Measurements from ENCODE around the gene GABARAP. TPM values are rescaled to one million over a fixed set of nuclear protein-coding genes. Genes with fewer than 3 reads are reported as not detected.

Gene GABARAP
- total and polyA plus RNA-seq, 2 of the 13 experiments (the other 11 are each of a cell fraction or from before 2014, with no cell fraction given): 161 to 310 TPM

- no peak for TF ChIP-seq FOXO4 (CRISPR knock-in tag; conservative IDR thresholded peaks at IDR 0.05)
- peak; percentile 40; the same call in 1 of the 2 replicates for TF ChIP-seq ZNF205 (CRISPR knock-in tag; IDR thresholded peaks at IDR 0.05)
- no peak for TF ChIP-seq ZNF614 (CRISPR knock-in tag; IDR thresholded peaks at IDR 0.05; ENCODE audit: borderline replicate concordance)
- TF ChIP-seq TCF12 (IDR thresholded peaks at IDR 0.05): no peak
- TF ChIP-seq TCF12 (CRISPR knock-in tag; IDR thresholded peaks at IDR 0.05): 0 out of 2 replicates have a peak, but pooled peaks have one; percentile 31
- TF ChIP-seq GRHL1 (CRISPR knock-in tag; conservative IDR thresholded peaks at IDR 0.05): no peak
- peak; percentile 82 for TF ChIP-seq ZNF768 (CRISPR knock-in tag; IDR thresholded peaks at IDR 0.05)
- TF ChIP-seq SRSF4 (IDR thresholded peaks at IDR 0.05; ENCODE audit: low read depth, low read length, poor library complexity, severe bottlenecking): no peak
- no peak for TF ChIP-seq ZBTB33 (CRISPR knock-in tag; IDR thresholded peaks at IDR 0.05)
- no peak for TF ChIP-seq HDAC6 (IDR thresholded peaks at IDR 0.05; ENCODE audit: low read depth, low read length)
- TF ChIP-seq ARID3A (IDR thresholded peaks at IDR 0.05; ENCODE audit: low read depth, low read length): peak; percentile 63
- TF ChIP-seq ZNF740 (CRISPR knock-in tag; IDR thresholded peaks at IDR 0.05): no peak
- 0 out of 2 replicates have a peak, but pooled peaks have one; percentile 21 for TF ChIP-seq BHLHE40 (IDR thresholded peaks at IDR 0.05; ENCODE audit: low read length)
- TF ChIP-seq ZNF24 (IDR thresholded peaks at IDR 0.05): no peak
- TF ChIP-seq HOXA3 (CRISPR knock-in tag; IDR thresholded peaks at IDR 0.05): peak; percentile 48; the same call in 1 of the 2 replicates
- TF ChIP-seq ZNF704 (CRISPR knock-in tag; IDR thresholded peaks at IDR 0.05; ENCODE audit: borderline replicate concordance): no peak
- TF ChIP-seq ZNF224 (CRISPR knock-in tag; IDR thresholded peaks at IDR 0.05): no peak
Observed at GRCh38 chr17:7258731-7259554, 16.7 kb upstream of the GABARAP start (continued).
